HEK293 (cell line): Measurements from ENCODE around the gene SKIC8.

ENCODE experiments used
- YY1 ChIP-seq: fragments of 450-650 bp; formaldehyde crosslinking; IDR thresholded peaks from 2 replicates; pipeline ENCODE4 v1.5.1; 2018; ENCODE audit warnings: missing biosample characterization, missing genetic modification characterization
- ZNF530 ChIP-seq: fragments of 450-650 bp; formaldehyde crosslinking; IDR thresholded peaks from 2 replicates; pipeline ENCODE4 v1.5.1; 2016; ENCODE audit warnings: low read depth, missing biosample characterization, missing genetic modification characterization
- TF ChIP-seq, protein P1 (sequence below): fragments of 450-650 bp; formaldehyde crosslinking; IDR thresholded peaks from 2 replicates; pipeline ENCODE4 v1.5.1; 2016; ENCODE audit warnings: missing biosample characterization, missing genetic modification characterization

- TF ChIP-seq, protein P1, sequence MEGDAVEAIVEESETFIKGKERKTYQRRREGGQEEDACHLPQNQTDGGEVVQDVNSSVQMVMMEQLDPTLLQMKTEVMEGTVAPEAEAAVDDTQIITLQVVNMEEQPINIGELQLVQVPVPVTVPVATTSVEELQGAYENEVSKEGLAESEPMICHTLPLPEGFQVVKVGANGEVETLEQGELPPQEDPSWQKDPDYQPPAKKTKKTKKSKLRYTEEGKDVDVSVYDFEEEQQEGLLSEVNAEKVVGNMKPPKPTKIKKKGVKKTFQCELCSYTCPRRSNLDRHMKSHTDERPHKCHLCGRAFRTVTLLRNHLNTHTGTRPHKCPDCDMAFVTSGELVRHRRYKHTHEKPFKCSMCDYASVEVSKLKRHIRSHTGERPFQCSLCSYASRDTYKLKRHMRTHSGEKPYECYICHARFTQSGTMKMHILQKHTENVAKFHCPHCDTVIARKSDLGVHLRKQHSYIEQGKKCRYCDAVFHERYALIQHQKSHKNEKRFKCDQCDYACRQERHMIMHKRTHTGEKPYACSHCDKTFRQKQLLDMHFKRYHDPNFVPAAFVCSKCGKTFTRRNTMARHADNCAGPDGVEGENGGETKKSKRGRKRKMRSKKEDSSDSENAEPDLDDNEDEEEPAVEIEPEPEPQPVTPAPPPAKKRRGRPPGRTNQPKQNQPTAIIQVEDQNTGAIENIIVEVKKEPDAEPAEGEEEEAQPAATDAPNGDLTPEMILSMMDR (tag by site-specific recombination): no peak
- TF ChIP-seq YY1 (tag by site-specific recombination) (no peak), ZNF530 (tag by site-specific recombination) (no peak)
Measured at GRCh38 chr15:78307976-78308375, 8.6 kb upstream of the SKIC8 start.
